Nephron progenitor cell (in vitro differentiated cells): ENCODE measurements around the gene TMEM225B.
"Not testable (repeated sequence)": the region's sequence is repeated elsewhere in the genome, so short reads cannot be mapped to it uniquely, and the experiment has no call there.

Experiments used
- DNase-seq: peaks from one replicate; pipeline ENCODE4 v3.0.0; 2021
- H3K27ac Mint-ChIP-seq: 2 replicates; pipeline ENCODE4 v1.8.0; 2021; ENCODE audit warnings: mild to moderate bottlenecking, moderate library complexity, mixed read lengths
- H3K27me3 Mint-ChIP-seq: 2 replicates; pipeline ENCODE4 v1.8.0; 2021; ENCODE audit warnings: mild to moderate bottlenecking, low read depth, mixed read lengths; ENCODE audit not compliant: poor library complexity
- H3K36me3 Mint-ChIP-seq: 2 replicates; pipeline ENCODE4 v1.8.0; 2021; ENCODE audit warnings: low read depth, mixed read lengths
- H3K4me1 Mint-ChIP-seq: 2 replicates; pipeline ENCODE4 v1.8.0; 2021; ENCODE audit warnings: mixed read lengths
- H3K4me3 Mint-ChIP-seq: 2 replicates; pipeline ENCODE4 v1.8.0; 2021; ENCODE audit warnings: mild to moderate bottlenecking, moderate library complexity, mixed read lengths
- H3K9me3 Mint-ChIP-seq: 2 replicates; pipeline ENCODE4 v1.8.0; 2021; ENCODE audit warnings: mild to moderate bottlenecking, moderate library complexity, mixed read lengths
- TF ChIP-seq, protein P1 (sequence below): fragments of 200-600 bp; sonication (generic); IDR thresholded peaks from 2 replicates; pipeline ENCODE4 v1.5.0; 2021; ENCODE audit warnings: antibody characterized with exemption

The TMEM225B gene

DNA sequence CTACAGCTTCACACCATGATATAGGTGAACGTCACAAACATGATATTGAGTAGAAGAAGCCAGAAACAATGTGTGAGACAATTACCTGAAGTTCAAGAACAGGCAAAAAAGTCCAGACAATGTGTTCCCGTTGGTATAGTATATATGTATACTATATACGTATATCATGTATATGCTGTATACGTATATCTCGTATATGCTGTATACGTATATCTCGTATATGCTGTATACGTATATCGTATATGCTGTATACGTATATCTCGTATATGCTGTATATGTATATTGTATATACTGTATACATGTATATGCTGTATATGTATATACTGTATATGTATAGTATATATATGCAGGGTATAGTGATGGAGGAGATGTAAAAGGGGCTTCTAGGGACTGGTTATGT is 29.4 kb downstream of the TMEM225B start:
- no peak overlapping the region for H3K27ac Mint-ChIP-seq
- no peaks in the 10 kb centered on the region for H3K27me3 Mint-ChIP-seq
- no peak for DNase-seq
- no peak overlapping the region for H3K4me3 Mint-ChIP-seq
- H3K36me3 Mint-ChIP-seq: peaks cover 73% of the 10 kb centered on the region
- TF ChIP-seq, protein P1, sequence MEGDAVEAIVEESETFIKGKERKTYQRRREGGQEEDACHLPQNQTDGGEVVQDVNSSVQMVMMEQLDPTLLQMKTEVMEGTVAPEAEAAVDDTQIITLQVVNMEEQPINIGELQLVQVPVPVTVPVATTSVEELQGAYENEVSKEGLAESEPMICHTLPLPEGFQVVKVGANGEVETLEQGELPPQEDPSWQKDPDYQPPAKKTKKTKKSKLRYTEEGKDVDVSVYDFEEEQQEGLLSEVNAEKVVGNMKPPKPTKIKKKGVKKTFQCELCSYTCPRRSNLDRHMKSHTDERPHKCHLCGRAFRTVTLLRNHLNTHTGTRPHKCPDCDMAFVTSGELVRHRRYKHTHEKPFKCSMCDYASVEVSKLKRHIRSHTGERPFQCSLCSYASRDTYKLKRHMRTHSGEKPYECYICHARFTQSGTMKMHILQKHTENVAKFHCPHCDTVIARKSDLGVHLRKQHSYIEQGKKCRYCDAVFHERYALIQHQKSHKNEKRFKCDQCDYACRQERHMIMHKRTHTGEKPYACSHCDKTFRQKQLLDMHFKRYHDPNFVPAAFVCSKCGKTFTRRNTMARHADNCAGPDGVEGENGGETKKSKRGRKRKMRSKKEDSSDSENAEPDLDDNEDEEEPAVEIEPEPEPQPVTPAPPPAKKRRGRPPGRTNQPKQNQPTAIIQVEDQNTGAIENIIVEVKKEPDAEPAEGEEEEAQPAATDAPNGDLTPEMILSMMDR: no peak
- no peaks in the 10 kb centered on the region for H3K9me3 Mint-ChIP-seq
- H3K4me1 Mint-ChIP-seq: no peaks in the 10 kb centered on the region

DNA sequence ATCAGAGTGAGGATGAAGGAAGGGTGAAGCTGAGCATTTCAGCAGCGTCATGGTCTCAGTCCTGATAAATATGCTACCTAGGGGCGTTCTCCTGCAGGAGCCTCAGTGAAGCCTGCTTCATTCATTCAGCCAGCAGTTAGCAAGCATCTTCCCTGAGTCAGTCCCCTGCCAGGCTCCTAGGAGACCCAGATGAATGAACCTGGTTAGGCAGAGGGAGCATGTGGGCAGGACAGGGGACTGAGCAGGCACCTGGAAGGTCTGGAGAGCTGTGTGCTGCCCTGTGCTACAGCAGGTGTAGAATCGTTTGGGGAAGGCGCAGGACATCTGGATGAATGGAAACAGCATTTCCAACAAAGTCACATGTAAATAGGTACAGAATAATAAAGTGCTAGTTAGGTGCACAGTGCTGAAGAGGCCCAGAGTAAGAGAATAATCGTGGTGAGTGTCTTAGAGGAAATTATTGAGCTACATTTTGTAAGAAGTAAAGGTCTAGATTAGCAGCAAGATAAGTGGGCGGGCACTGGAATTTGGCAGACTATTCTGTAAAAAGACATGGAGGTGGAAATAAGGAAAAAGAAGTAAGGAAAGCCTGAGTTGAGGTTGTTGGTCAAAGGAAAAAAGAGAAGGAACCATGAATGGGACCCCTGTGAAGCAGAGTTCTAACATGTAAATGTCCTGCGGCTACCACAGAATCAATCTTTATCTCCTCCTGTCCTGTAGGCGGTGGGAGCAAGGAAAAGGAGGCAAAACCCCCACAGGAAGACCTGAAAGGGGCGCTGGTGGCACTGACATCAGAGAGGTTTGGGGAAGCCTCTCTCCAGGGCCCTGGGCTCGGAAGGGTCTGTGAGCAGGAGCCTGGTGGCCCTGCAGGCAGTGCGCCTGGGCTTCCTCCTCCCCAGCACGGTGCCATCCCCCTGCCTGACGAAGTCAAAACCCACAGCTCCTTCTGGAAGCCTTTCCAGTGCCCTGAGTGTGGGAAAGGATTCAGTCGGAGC is 30.7 kb downstream of the TMEM225B start:
- H3K27ac Mint-ChIP-seq: no peak overlapping the region

DNA sequence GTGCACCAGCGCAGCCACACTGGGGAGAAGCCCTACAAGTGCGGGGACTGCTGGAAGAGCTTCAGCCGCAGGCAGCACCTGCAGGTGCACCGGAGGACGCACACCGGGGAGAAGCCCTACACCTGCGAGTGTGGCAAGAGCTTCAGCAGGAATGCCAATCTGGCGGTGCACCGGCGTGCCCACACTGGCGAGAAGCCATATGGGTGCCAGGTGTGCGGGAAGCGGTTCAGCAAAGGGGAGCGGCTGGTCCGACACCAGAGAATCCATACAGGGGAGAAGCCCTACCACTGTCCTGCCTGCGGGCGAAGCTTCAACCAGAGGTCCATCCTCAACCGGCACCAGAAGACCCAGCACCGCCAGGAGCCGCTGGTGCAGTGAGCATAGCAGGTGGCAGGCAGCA is 31.6 kb downstream of the TMEM225B start:
- H3K27me3 Mint-ChIP-seq: no peaks in the 10 kb centered on the region
- no peaks in the 10 kb centered on the region for H3K9me3 Mint-ChIP-seq
- H3K27ac Mint-ChIP-seq: no peak overlapping the region
- TF ChIP-seq, protein P1: no peak
- DNase-seq: no peak
- peaks cover 64% of the 10 kb centered on the region for H3K36me3 Mint-ChIP-seq
- H3K4me1 Mint-ChIP-seq: no peaks in the 10 kb centered on the region
- H3K4me3 Mint-ChIP-seq: no peak overlapping the region

More for the DNA sequence above, 30.7 kb downstream of the TMEM225B start:
- DNase-seq: no peak
- TF ChIP-seq, protein P1: no peak
- no peak overlapping the region for H3K4me3 Mint-ChIP-seq
- H3K4me1 Mint-ChIP-seq: no peaks in the 10 kb centered on the region
- H3K27me3 Mint-ChIP-seq: no peaks in the 10 kb centered on the region
- no peaks in the 10 kb centered on the region for H3K9me3 Mint-ChIP-seq
- H3K36me3 Mint-ChIP-seq: peaks cover 72% of the 10 kb centered on the region

DNA sequence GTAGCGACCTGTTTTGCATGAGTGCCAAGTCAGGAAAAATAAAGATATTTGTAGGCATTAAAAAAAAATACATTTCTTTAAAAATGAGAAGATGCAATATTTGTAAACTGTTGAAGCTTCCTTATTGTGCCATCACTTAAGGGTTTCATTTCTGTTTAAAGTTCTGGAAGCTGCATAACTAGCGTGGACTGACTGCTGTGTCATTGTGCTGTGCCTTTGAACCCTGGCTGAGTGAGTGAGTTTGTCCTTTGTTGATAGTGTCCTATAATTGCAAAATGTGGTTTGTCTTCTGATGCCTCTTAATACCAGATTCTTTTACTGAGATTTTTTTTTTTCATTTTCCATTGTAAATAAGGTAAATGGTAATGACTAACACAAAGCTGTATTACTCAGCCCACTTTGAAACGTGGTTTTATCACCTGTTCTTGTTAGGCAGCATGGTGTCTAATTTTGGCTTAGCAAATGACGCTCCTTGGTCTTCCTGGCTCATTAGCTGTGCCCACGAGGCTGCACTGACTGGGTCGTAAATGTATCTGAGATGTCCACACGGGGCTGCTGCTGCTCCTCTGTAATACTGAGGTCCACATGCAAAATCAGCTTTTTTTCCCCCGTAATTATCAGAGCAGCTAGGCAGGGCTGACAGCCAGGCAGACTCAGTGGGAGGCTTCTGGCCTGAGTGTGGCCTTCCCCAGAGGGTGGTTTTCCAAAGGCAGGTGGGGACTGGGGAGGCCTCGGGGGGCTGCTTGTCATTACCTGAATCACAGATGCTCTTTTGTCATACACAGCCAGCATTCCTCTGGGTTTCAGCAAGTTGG is 33.4 kb downstream of the TMEM225B start:
- Mint-ChIP-seq H3K27ac (peak overlapping the region; percentile 37), H3K9me3 (no peaks in the 10 kb centered on the region), H3K4me1 (no peaks in the 10 kb centered on the region), H3K27me3 (no peaks in the 10 kb centered on the region), H3K36me3 (peaks cover 57% of the 10 kb centered on the region), H3K4me3 (no peak overlapping the region)
- no peak for DNase-seq
- TF ChIP-seq, protein P1: no peak

DNA sequence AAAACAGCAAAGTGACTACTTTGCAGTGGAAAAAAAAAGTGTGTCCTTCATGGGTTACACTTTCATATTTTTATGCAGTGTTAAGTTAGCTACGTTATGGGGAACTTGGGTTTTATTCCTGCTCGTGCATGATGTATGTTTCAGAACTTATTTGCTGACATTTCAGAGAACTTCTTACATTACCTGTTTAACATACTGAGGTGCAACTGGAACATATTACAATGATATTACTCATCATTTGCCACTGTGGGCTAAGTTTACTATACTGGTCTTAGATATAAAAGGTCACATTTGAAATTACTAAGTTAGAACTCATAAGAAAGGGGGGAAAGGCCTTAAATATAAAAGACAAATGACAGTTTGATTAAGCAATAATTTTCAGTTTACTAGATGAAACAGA is 39.3 kb downstream of the TMEM225B start:
- H3K36me3 Mint-ChIP-seq: peaks cover 24% of the 10 kb centered on the region
- H3K27me3 Mint-ChIP-seq: not testable (repeated sequence)

DNA sequence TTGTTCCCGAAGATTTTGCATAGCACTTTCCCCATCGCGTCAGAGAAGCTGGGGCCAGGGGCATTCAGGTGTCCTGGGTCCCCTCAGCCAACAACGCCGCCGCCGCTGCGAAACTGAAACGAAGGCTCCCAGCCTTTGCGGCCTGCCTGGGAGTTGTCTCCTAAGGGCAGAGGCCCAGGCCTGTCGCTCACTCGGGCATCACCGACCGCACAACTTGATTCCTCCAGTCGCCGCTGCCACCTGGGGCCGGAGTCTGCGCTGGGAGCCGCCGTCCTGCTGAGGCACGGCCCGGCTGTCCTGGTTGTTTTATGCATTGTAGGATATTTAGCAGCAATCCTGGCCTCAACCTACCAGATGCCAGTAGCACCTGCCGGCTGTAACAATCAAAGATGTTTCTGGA is 40.7 kb downstream of the TMEM225B start:
- H3K9me3 Mint-ChIP-seq: no peaks in the 10 kb centered on the region
- no peak for DNase-seq
- H3K4me1 Mint-ChIP-seq: no peaks in the 10 kb centered on the region
- no peak overlapping the region for H3K27ac Mint-ChIP-seq
- H3K36me3 Mint-ChIP-seq: peaks cover 29% of the 10 kb centered on the region
- no peak overlapping the region for H3K4me3 Mint-ChIP-seq
- TF ChIP-seq, protein P1: no peak
- no peaks in the 10 kb centered on the region for H3K27me3 Mint-ChIP-seq

More for the DNA sequence above, 39.3 kb downstream of the TMEM225B start:
- H3K4me1 Mint-ChIP-seq, DNase-seq, H3K27ac Mint-ChIP-seq, H3K9me3 Mint-ChIP-seq, H3K4me3 Mint-ChIP-seq: not testable (repeated sequence)
